Measurements from ENCODE around the gene JARID2.

Gene JARID2

GRCh38 chr6:15305496-15305895, 59.6 kb downstream of the JARID2 start:
- H3K4me3 ChIP-seq (ENCODE audit: low read depth, low read length): no peak overlapping the region
- TF ChIP-seq, protein P1, sequence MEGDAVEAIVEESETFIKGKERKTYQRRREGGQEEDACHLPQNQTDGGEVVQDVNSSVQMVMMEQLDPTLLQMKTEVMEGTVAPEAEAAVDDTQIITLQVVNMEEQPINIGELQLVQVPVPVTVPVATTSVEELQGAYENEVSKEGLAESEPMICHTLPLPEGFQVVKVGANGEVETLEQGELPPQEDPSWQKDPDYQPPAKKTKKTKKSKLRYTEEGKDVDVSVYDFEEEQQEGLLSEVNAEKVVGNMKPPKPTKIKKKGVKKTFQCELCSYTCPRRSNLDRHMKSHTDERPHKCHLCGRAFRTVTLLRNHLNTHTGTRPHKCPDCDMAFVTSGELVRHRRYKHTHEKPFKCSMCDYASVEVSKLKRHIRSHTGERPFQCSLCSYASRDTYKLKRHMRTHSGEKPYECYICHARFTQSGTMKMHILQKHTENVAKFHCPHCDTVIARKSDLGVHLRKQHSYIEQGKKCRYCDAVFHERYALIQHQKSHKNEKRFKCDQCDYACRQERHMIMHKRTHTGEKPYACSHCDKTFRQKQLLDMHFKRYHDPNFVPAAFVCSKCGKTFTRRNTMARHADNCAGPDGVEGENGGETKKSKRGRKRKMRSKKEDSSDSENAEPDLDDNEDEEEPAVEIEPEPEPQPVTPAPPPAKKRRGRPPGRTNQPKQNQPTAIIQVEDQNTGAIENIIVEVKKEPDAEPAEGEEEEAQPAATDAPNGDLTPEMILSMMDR (IDR thresholded peaks at IDR 0.05; ENCODE audit: low read depth, low read length): no peak

DNA sequence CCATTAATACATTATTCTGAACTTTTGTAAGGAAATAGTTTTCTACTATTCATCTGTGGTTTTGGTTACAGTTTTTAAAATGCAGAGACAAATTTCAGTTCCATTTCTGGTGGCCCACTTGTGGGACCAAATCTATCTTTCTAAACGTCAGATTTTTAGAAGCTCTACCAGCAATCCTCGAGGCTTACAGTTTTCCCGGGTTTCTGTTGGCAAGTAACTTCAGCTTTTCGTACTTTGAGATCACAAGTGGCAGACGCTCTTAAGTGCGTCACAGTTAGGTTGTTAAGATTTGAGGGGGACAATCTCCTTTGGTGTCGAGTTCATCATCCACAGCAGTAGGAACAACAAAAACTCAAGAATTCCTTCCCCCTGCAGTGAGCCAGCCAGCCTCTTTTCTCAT, 60.0 kb downstream of the JARID2 start:
- H3K4me3 ChIP-seq (ENCODE audit: low read depth, low read length): no peak overlapping the region
- TF ChIP-seq, protein P1 (IDR thresholded peaks at IDR 0.05; ENCODE audit: low read depth, low read length): no peak

DNA sequence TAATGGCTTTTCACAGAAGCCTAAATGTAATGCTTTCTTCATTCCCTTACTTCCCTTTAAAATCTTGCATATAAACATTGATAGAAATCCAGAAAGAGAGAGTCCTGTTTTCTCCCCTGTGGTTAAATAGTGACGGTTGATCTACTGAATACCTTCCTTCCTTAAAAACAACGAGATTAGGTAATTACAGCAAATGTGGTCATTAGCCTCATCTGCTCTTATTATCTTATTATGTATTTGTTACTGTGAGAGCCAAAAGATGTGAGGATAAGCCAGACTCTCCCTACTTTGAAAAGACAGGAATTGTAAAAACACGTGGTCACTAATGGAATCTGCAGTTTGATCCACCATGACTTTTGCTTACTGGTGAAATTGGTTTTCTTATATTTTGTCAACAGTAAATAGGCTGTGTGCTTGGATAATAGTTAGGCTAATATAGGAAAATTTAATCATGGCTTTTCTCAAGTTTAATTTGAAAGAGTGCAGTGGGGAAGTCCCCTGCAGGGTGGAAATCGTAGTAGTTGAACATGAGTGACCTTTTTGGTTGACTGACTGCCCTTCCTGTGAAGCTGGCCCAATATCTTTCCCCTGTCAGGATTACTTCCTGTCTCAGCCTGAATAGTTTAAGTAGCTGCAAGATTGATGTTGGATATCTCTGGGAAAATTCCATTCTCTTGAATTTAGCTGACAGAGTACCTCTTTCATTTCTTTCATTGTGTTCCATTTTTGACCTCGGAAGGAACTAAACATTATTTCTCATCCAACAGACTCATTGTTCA, 62.8 kb downstream of the JARID2 start:
- H3K4me3 ChIP-seq (ENCODE audit: low read depth, low read length): no peak overlapping the region
- TF ChIP-seq, protein P1 (IDR thresholded peaks at IDR 0.05; ENCODE audit: low read depth, low read length): no peak

GRCh38 chr6:15309611-15310283, 63.9 kb downstream of the JARID2 start:
- TF ChIP-seq, protein P1 (IDR thresholded peaks at IDR 0.05; ENCODE audit: low read depth, low read length): no peak

GRCh38 chr6:15310680-15311079, 64.8 kb downstream of the JARID2 start:
- TF ChIP-seq, protein P1 (IDR thresholded peaks at IDR 0.05; ENCODE audit: low read depth, low read length): no peak

More at GRCh38 chr6:15309611-15310283, 63.9 kb downstream of the JARID2 start:
- no peak overlapping the region for H3K4me3 ChIP-seq (ENCODE audit: low read depth, low read length)

DNA sequence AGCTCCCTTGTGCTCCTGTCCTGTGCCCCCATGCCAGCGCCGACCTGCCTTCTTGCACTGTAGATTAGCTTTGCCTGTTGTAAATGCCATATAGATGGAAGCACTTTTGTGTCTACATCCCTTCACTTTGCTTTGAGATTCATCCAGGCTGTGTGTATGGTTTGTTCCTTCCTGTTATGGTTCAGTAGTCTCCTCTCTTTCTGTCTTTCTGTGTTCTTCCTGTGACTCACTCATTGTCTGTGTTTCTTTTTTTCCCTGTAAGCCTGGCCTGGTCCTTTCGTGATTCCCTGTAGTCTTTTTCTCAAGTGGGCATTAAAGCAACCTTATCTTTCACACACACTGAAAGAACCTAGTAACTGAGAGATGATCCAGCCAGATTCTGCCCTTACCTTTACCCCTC, 66.6 kb downstream of the JARID2 start:
- TF ChIP-seq, protein P1 (IDR thresholded peaks at IDR 0.05; ENCODE audit: low read depth, low read length): no peak
- H3K4me3 ChIP-seq (ENCODE audit: low read depth, low read length): no peak overlapping the region

More at GRCh38 chr6:15310680-15311079, 64.8 kb downstream of the JARID2 start:
- H3K4me3 ChIP-seq (ENCODE audit: low read depth, low read length): no peak overlapping the region

- no peak overlapping the region for H3K4me3 ChIP-seq (ENCODE audit: low read depth, low read length)
- TF ChIP-seq, protein P1 (IDR thresholded peaks at IDR 0.05; ENCODE audit: low read depth, low read length): no peak
These were observed 67.5 kb downstream of the JARID2 start for GRCh38 chr6:15313367-15313766.
